ENCODE measurements around the gene KCNQ5. TPM values are rescaled to one million over a fixed set of nuclear protein-coding genes. Genes with fewer than 3 reads are reported as not detected.

Gene KCNQ5
- total RNA-seq, 1 experiment from 2014 or later: 0.07 TPM

DNA sequence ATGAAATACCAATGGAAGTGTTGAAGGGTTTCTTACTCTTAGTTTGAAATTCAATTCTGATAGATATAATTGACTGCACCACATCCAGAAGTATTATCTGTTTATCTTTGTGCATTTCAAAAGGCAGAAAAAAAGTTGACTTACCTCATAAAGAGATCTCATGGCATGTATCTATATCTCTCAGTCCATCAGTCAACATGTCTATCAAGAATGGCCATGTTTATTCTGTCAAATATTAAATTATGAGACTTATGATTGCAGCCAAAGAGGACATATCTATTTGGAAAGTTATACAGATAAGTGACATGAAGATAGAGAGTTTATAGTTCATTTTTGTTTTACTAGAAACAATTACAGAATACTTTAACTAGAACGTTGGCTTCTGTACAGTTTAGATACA is 325.7 kb downstream of the KCNQ5 start:
- Histone ChIP-seq H2BK5ac (ENCODE audit: insufficient read length, low read length) (no peak overlapping the region), H3K23me2 (ENCODE audit: insufficient read length, low read depth, low read length, poor library complexity, severe bottlenecking) (no peaks in the 10 kb centered on the region), H3K4ac (ENCODE audit: low read depth, low read length) (no peak overlapping the region), H3K56ac (ENCODE audit: insufficient read length, low read depth, low read length) (no peak overlapping the region), H4K8ac (replicated peaks; ENCODE audit: insufficient read length, low read depth, low read length) (no peak overlapping the region), H3T11ph (ENCODE audit: low read length) (no peak overlapping the region), H4K20me1 (ENCODE audit: control insufficient read depth, insufficient read depth, insufficient read length) (no peaks in the 10 kb centered on the region), H3K79me1 (ENCODE audit: insufficient read depth, low read depth, low read length, poor library complexity, severe bottlenecking) (no peaks in the 10 kb centered on the region), H2BK20ac (ENCODE audit: low read depth, low read length, poor library complexity, severe bottlenecking) (no peak overlapping the region), H2AK5ac (ENCODE audit: insufficient read length, low read length) (no peak overlapping the region), H2BK12ac (ENCODE audit: insufficient read length, low read depth, low read length) (no peak overlapping the region), H2BK15ac (ENCODE audit: low read depth, low read length) (no peak overlapping the region), H3K27me3 (ENCODE audit: insufficient read depth, low read length) (no peaks in the 10 kb centered on the region), H2BK120ac (ENCODE audit: low read depth, low read length, poor library complexity, severe bottlenecking) (no peak overlapping the region), H3K9ac (ENCODE audit: extremely low read depth, insufficient read length, low read length) (no peak overlapping the region), H3K27ac (ENCODE audit: insufficient read length, low read depth, low read length) (no peak overlapping the region), H3K79me2 (ENCODE audit: insufficient read depth, low read length) (no peaks in the 10 kb centered on the region), H4K91ac (ENCODE audit: insufficient read length, low read depth, low read length) (no peak overlapping the region), H3K23ac (ENCODE audit: insufficient read length, low read depth, low read length) (no peak overlapping the region), H3K4me1 (ENCODE audit: insufficient read depth, low read length) (no peaks in the 10 kb centered on the region), H4K5ac (ENCODE audit: insufficient read length, low read depth, low read length) (no peak overlapping the region), H3K18ac (ENCODE audit: insufficient read length, low read depth, low read length) (no peak overlapping the region), H3K4me2 (ENCODE audit: insufficient read depth, insufficient read length, low read length) (no peak overlapping the region), H2AFZ (ENCODE audit: low read length) (no peak overlapping the region), H3K14ac (ENCODE audit: insufficient read depth, low read length) (no peak overlapping the region), H3K9me3 (ENCODE audit: control insufficient read depth, low read depth, low read length) (no peaks in the 10 kb centered on the region)
- DNase-seq: no peak
- Mint-ChIP-seq H3K36me3 (ENCODE audit: insufficient read depth in 1 of 3, low read depth in 3 of 3) (no peaks in the 10 kb centered on the region), H3K4me3 (no peak overlapping the region), H3K9me3 (no peaks in the 10 kb centered on the region), H3K4me1 (no peaks in the 10 kb centered on the region), H3K27me3 (ENCODE audit: low read depth) (no peaks in the 10 kb centered on the region), H3K27ac (no peak overlapping the region)
- no CpG with 5 or more reads among the region's 1 CpG for WGBS (ENCODE audit: extremely low coverage, insufficient read length, low lambda C conversion rate)
- TF ChIP-seq, protein P1, sequence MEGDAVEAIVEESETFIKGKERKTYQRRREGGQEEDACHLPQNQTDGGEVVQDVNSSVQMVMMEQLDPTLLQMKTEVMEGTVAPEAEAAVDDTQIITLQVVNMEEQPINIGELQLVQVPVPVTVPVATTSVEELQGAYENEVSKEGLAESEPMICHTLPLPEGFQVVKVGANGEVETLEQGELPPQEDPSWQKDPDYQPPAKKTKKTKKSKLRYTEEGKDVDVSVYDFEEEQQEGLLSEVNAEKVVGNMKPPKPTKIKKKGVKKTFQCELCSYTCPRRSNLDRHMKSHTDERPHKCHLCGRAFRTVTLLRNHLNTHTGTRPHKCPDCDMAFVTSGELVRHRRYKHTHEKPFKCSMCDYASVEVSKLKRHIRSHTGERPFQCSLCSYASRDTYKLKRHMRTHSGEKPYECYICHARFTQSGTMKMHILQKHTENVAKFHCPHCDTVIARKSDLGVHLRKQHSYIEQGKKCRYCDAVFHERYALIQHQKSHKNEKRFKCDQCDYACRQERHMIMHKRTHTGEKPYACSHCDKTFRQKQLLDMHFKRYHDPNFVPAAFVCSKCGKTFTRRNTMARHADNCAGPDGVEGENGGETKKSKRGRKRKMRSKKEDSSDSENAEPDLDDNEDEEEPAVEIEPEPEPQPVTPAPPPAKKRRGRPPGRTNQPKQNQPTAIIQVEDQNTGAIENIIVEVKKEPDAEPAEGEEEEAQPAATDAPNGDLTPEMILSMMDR (conservative IDR thresholded peaks at IDR 0.05): no peak

Measured in H9 (cell line).